Urothelium cell line (cell line): ENCODE results near the gene TMEM41A.
"Not testable (repeated sequence)": the region's sequence is repeated elsewhere in the genome, so short reads cannot be mapped to it uniquely, and the experiment has no call there.

Experiments
- DNase-seq: peaks from one replicate; pipeline ENCODE4 v3.0.0; 2011; ENCODE audit warnings: low spot score, mixed read lengths
- FAIRE-seq: peaks from 2 replicates; lab custom pipeline; 2011; peaks lifted over from hg19 to GRCh38; lab: Jason Lieb, UNC

Gene TMEM41A

DNA sequence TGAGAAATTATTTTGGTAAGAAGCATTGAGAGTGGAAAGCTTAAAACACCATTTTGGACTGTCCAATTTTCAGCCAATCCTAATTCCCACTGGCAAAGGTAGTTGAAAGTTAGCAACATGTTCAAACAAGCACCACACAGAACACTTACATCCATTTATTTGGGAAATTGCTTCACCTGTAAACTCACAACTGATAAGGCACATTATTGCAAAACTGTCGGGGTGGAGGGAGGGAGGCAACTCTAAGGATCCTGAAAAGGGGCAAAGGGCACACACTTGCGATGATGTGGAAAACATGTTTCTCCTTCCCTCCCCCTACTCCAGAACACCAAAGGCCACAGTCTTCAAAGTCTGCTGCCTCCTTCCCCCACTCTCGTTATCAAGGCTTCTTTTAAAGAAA, 9.4 kb downstream of the TMEM41A start:
- no peak for DNase-seq
- no peak for FAIRE-seq

DNA sequence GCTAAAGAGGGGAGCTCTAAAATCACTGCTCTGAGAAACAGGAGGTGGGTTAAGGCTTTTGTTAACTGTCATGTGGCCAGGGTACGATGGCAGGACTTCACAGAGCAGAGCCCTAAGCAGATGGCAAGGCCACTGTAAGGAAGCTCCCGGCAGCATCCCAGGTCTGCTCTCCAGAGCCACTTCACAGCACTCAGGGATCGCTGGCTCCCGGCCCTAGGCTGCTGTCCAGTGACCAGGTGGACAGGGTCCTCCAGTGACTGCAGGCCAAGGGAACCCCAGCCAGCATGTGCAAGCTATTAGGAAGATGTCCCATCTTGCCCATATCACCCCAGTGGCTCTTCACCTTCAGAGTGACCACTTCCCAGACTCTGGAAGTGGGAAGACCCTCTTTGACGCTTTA, 10.4 kb downstream of the TMEM41A start:
- DNase-seq (no peak), FAIRE-seq (no peak)

DNA sequence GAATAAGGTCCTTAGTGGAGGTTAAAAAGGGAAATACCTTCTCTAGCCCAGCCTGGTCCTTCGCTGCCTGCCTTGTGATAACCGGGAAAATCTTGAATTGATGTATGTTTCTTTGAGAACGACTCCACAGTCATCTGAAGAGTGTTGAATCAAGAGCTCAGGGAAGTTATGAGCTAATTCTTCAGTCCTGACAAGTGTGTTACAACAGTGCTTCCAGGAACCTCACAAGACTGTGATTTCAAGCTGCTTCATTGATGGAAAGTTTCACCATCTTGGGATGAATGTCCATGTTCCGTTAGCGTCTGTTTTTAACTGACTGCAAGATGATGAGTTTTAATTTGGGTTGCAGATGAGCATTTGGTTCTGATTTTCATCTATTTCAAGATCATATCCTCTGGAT, 12.4 kb downstream of the TMEM41A start:
- no peak for FAIRE-seq
- no peak for DNase-seq

DNA sequence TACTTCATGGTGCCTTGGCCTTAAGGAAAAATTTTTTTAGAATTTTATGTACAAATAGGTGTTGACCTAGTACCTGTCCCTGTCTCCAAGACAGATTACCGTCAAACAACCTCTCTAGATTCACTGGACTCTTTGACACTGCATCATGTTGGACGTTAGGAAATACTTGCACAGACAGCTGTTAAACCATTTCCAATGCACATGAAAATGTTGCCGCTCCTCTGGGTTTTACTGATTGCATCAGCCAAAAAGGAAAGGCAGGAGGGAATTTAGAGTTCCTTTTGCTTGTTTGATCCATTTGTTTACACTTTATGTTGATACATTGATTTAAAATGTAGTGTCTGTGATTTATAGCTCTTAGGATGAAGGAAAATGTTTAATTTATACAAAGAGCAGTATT, 14.5 kb downstream of the TMEM41A start:
- no peak for FAIRE-seq
- no peak for DNase-seq

DNA sequence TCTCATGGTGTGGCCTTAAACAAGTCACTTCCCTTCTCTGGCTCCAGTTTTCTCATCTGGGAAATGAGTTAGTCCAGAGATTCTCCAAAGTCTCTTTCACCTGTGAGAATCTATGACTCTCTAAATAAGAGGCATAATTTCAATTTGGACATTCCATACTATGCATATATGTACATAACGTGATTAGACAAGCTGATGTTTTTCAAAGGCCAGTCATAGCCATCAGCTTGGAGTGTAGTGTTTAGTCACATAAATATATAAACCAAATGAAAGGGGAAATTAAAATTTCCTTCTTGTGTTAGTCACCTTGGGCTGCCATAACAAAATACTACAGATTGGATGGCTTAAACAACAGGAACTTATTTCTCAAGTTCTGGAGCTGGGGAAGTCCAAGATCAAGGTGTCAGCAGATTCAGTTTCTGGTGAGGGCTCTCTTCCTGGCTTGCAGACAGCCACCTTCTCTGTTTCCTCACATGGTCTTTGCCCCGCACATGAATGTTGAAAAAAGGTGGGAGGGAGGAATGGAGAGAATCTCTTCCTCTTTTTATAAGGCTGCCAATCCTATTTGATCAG, 19.4 kb downstream of the TMEM41A start:
- DNase-seq: no peak
- no peak for FAIRE-seq

DNA sequence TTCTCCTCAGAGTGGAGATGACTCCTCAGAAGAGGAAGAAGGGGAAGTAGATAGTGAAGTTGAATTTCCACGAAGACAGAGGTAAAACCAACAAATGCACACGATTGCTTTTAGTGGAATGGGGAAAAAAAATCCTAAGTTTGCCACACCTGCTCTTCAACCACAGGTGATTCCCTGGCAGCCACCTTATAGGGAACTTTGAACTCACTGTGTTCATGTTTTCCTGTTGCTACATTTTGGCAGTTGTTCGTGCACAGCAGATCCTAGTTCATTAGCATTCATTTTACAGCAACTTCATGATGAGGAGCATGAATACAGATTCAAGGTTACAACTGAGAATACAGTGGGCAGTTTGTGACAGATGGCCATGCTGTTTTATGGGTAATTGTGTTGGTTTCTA, 21.5 kb downstream of the TMEM41A start:
- DNase-seq (no peak), FAIRE-seq (no peak)

DNA sequence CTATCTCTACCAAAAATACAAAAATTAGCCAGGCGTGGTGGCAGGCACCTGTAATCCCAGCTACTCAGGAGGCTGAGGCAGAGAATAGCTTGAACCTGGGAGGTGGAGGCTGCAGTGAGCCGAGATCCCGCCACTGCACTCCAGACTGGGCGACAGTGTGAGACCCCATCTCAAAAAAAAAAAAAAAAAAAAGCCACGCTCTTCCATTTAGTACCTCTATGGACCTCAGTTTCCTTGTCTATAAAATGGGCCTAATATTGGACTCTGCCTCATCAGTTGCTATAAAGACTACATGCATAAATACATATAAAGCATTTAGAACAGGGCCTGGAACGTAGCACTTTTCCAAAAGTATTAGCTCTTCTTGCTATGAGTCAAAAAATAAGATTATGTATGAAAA, 23.9 kb downstream of the TMEM41A start:
- DNase-seq: not testable (repeated sequence)

DNA sequence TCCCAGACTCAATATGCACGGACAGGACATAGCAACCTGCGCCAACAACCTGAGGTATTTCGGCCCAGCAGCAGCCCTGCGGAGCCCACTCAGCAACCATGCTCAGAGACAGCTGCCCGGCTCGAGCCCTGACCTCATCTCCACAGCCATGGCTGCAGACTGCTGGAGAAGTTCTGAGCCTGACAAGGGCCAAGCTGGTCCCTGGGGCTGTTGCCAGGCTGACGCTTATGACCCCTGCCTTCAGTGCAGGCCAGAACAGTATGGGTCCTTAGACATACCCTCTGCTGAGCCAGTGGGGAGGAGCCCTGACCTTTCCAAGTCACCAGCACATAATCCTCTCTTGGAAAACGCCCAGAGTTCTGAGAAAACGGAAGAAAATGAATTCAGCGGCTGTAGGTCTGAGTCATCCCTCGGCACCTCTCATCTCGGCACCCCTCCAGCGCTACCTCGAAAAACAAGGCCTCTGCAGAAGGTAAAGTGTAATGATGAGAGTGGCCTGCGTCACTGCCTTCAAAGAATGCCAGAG, 25.5 kb downstream of the TMEM41A start:
- DNase-seq (no peak), FAIRE-seq (no peak)

More for the DNA sequence above, 23.9 kb downstream of the TMEM41A start:
- FAIRE-seq: not testable (repeated sequence)

DNA sequence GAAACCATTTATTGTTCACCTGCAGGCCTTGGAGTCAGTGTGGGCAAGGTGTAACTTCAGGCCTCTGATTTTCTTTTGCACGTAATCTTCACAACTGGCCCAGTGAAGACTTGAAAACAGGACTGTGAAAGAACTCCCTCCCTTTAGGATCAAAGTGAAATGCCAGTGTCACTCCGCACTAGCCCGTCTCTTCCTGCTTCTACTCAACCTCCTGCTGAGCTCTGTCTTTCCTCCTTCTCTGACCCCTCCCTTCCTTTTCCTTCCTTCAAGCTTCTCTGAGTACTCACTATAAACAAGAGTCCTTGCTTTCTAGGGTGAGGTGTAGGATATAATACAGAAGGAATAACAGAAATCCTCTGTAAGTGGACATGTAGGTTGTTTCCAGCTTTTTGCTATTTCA, 28.5 kb downstream of the TMEM41A start:
- FAIRE-seq: no peak
- DNase-seq: no peak

DNA sequence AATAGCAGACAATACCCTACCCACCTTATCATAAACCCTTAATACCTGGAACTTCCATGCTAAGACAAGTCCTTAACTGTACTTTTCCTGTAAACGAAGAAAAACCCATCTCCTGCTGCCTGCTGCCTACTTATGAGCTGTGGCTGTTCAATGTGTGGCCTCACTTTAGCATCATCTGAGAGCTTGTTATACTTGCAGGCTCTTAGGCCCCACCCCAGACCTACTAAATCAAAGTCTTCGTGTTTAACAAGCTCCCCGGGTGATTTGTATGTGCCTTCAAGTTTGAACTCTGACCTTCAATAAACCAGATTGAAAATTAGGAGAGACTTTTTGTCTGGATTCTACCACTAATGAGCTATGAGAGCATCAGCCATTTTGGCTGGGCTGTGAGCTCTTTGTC, 29.3 kb downstream of the TMEM41A start:
- no peak for FAIRE-seq

DNA sequence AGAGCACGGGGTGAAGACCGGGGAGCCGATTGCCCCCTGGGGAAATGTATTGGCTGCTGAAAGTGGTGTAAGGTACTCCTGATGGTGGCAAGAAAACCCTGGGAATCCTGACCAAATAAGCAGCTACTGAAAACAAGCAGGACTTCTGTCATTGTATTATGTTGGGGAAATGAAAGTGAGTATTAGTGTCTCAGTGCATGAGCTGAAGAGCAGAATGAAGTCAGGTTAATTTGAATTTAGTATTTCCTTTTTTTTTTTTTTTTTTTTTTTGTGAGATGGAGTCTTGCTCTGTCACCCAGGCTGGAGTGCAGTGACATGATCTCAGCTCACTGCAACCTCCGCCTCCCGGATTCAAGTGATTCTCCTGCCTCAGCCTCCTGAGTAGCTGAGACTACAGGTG, 32.7 kb downstream of the TMEM41A start:
- not testable (repeated sequence) for DNase-seq, FAIRE-seq

More for the DNA sequence above, 29.3 kb downstream of the TMEM41A start:
- DNase-seq: no peak

DNA sequence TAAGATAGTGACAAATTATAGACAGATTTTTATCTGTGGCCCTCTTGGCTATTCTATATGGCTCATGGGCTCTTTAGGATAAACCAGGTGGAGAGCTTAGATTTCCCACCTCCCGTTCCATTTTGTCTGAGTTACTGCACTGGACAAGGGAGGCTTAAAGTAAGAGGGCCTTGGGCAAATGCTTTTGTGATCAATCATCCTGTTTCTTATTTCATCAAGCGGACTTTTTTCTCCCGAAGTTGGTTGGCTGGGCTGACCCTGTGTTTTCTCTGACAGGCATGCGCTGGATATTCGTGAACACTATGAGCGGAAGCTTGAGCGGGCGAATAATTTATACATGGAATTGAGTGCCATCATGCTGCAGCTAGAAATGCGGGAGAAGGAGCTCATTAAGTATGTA, 33.4 kb downstream of the TMEM41A start:
- FAIRE-seq (no peak), DNase-seq (no peak)

DNA sequence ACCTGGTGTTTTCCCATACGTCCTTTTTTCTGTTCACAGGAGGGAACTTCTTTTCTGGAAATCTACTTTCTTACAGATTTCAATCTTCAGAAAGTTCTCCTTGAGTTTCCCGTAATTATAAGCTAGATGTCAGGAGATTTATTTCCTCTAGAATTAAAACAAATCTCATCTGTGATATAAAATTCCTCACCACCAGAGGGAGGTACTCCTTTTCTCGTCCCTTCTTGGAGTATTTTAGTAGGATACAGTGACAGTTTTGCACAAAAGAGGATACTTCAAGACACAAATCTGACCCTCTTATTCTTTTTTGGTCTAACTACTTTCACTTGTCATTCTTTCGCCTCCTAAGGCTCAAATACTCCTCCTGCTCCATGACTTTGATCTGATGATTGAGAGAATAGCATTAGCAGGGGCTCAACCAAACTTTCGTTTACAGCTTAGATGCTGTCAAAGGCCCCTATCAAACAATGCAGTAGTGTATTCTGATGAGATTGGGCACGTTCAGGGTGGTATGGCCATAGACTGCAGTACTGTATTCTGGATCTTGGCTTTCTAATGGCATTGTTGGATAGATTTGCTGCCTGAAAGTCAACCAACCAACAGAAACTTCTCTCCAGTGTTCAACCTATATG, 38.0 kb downstream of the TMEM41A start:
- FAIRE-seq (no peak), DNase-seq (peak; percentile 24)

DNA sequence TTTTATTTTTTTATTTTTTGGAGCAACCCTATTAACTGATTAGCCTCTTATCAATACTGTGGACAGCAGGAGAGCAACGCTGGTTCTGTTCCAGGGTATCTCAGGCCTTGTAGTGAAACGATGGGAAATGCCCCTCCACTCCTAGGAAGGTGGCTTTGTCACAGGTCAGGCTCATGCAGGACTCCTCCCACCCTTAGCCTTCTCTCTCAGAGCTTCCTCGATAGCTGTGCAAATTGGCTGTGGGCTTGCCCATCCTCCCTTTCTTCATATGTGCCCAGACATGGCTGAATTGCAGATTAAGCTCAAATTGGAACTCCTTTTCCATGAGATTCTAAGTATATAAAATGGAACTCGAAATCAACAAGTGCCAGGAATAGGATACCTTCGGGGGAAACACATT, 38.5 kb downstream of the TMEM41A start:
- DNase-seq: no peak
- no peak for FAIRE-seq

DNA sequence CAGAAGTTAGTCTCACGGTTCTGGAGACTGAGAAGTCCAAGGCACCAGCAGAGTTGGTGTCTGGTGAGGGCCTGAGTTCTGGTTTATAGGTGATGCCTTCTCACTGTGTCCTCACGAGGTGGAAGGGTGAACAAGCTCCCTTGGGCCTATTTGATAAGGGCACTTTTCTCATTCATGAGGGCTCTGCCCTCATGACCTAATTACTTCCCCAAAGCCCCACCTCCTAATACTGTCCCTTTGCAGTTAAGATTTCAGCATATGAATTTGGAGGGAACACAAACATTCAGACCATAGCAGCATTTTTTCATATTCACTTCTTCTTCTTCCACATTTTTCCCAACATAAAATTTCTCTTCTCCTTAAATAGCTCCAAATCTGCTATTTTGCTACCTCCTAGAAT, 41.5 kb downstream of the TMEM41A start:
- FAIRE-seq: no peak
- no peak for DNase-seq

DNA sequence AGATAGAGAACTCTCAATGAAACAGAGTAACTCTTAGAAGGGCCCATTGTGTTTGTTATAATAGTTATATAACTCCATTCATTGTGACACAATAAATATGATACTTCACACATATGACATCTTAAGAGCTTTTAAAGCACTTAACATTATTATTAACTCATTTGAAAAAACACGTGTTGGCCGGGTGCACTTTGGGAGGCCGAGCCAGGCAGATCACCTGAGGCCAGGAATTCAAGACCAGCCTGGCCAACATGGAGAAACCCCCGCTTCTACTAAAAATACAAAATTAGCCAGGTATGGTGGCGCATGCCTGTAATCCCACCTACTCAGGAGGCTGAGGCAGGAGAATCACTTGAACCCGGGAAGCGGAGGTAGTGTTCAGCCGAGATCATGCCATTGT, 47.4 kb downstream of the TMEM41A start:
- DNase-seq, FAIRE-seq: not testable (repeated sequence)

DNA sequence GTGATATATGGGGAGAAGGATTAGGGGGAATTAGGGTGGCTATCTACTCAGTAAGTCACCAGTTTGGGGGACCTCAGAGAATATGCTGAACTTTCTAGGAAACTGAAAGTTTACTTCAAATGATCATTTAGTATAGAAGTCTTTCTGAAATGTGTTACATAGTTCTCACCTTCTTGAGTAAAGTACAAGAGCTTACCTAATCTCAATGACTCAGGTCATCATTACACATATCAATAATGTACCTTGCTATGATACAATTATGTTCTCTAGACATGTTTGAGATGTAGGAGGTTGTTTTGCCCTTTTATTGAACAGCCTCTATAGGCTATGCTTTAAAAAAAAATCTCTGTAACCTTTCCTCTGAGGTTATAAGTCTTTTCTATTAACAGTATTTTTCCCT, 50.7 kb downstream of the TMEM41A start:
- FAIRE-seq: no peak
- no peak for DNase-seq

DNA sequence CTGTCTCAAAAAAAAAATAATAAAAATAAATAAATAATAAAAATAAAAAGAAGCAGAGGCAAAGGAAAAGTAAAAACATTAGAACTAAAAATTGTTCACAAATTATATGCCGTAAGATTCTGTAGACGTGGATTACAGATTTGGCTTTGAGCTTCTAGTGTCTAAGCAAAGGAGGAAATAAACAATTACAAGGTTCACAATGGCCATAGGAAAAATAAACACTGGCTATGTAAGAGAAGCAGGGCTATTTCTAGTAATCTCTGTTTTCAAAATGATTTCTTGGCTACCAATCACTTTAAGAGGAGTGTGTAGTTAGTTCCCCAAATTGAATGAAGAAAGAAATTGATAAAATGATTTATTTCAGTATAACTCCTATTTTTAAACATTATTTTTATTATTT, 54.5 kb downstream of the TMEM41A start:
- no peak for FAIRE-seq
- no peak for DNase-seq

DNA sequence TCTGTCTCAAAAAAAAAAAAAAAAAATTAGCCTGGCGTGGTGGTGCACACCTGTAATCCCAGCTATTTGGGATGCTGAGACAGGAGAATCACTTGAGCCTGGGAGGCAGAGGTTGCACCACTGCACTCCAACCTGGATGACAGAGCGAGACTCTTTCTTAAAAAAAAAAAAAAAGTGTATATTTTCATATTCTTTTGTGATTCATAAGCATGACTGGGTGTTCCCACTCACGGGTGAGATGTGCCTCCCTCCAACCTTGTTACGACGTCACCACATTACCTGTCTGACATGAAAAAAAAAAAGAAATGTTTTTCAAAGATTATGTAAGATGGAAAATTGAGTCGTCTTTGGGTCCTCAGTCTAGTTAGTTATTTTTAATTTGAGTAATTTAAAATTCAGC, 56.8 kb downstream of the TMEM41A start:
- no peak for DNase-seq
- FAIRE-seq: no peak

DNA sequence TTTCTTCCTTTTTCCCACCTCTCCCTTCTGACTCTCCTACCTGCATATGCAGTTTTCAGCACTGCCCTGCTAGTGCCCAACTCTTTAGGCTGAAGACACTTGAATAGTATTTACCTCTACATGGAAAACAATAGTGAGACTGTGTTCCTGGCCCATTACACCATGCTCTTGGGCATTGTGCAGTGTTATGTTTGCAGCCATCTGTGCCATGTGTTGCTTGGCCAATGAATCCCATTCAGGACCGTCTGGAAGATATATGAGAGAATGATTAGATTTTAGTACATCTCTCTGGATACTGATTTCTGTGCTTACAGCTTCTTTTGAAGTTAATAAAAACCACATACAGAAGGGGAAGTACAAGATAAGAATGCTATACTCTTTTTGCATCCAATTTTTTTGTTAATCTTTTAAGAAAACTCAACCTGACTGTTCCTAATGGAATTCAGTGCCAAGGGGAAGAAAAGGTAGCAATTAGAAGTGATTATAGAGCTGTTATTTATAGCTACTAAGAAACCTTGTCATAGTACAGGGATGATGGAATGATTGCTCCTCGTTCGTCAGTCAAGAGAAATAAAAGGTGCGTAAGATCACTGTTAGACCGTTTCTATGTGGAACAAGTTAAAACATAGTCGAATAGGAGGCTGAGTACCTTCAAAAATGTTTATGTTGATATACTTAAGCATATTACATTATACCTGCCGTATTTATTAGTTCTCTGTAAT, 58.9 kb downstream of the TMEM41A start:
- FAIRE-seq (no peak), DNase-seq (no peak)
